Body of pancreas (tissue), 4 donors: ENCODE data around the gene ZMPSTE24.

Source experiments
- POLR2A ChIP-seq, 3 donors: fragments of 450-650 bp; IDR thresholded peaks; one replicate each; pipeline ENCODE4 v1.6.1; 2016; ENCODE audit warnings: antibody characterized with exemption in 3 of 3, mild to moderate bottlenecking in 2 of 3
- TF ChIP-seq, protein P1 (sequence below), 7 experiments: fragments of 450-650 bp in 4 of 7; fragments of 200-600 bp in 3 of 7; sonication (generic) in 3 of 7; IDR thresholded peaks; one replicate each; pipeline ENCODE4 v1.5.1; 2016 to 2019; ENCODE audit warnings: antibody characterized with exemption in 7 of 7

GRCh38 chr1:40265298-40265697 is 7.3 kb downstream of the ZMPSTE24 start:
- TF ChIP-seq, protein P1, sequence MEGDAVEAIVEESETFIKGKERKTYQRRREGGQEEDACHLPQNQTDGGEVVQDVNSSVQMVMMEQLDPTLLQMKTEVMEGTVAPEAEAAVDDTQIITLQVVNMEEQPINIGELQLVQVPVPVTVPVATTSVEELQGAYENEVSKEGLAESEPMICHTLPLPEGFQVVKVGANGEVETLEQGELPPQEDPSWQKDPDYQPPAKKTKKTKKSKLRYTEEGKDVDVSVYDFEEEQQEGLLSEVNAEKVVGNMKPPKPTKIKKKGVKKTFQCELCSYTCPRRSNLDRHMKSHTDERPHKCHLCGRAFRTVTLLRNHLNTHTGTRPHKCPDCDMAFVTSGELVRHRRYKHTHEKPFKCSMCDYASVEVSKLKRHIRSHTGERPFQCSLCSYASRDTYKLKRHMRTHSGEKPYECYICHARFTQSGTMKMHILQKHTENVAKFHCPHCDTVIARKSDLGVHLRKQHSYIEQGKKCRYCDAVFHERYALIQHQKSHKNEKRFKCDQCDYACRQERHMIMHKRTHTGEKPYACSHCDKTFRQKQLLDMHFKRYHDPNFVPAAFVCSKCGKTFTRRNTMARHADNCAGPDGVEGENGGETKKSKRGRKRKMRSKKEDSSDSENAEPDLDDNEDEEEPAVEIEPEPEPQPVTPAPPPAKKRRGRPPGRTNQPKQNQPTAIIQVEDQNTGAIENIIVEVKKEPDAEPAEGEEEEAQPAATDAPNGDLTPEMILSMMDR (IDR thresholded peaks at IDR 0.05) = no peak
- TF ChIP-seq POLR2A (IDR thresholded peaks at IDR 0.05) = no peak
